A673 (cell line): ENCODE measurements around the gene DNAH3. TPM values are rescaled to one million over a fixed set of nuclear protein-coding genes. Genes with fewer than 3 reads are reported as not detected.
"Not testable (repeated sequence)": the region's sequence is repeated elsewhere in the genome, so short reads cannot be mapped to it uniquely, and the experiment has no call there.

ENCODE experiments used
- BruUV-seq: library from RNA; stranded (reverse); fragments of 400-500 nt; replicated peaks from 2 replicates; lab custom pipeline; 2021; lab: Mats Ljungman, UMichigan
- CTCF ChIA-PET: fragments of 300-600 bp; sonication (Branson Sonifier 250); formaldehyde crosslinking; loops from one replicate; lab custom pipeline; 2022; ENCODE audit warnings: antibody characterized with exemption; lab: Charles Lee
- POLR2A ChIA-PET: fragments of 300-600 bp; sonication (Branson Sonifier 250); formaldehyde crosslinking; loops from one replicate; lab custom pipeline; 2022; ENCODE audit warnings: antibody characterized with exemption; ENCODE audit not compliant: low non-redundant PET; lab: Charles Lee
- DNase-seq: peaks from one replicate; pipeline ENCODE4 v3.0.0-alpha.2; 2015; ENCODE audit warnings: low spot score
- H3K27ac ChIP-seq: fragments of 200-600 bp; sonication (generic); 2 replicates; pipeline ENCODE4 v1.5.1; 2016; ENCODE audit warnings: mixed run types, low read depth, mild to moderate bottlenecking, mixed read lengths, antibody characterized with exemption, low read length; ENCODE audit not compliant: poor library complexity, severe bottlenecking
- H3K27me3 ChIP-seq: fragments of 200-600 bp; sonication (generic); replicated peaks from 2 replicates; pipeline ENCODE4 v1.6.1; 2017; ENCODE audit warnings: mixed run types, low read depth, mild to moderate bottlenecking, mixed read lengths, antibody characterized with exemption, low read length; ENCODE audit not compliant: insufficient read depth, poor library complexity
- H3K36me3 ChIP-seq: fragments of 200-600 bp; sonication (generic); 2 replicates; pipeline ENCODE4 v1.6.1; 2016; ENCODE audit warnings: mixed run types, mild to moderate bottlenecking, mixed read lengths, antibody characterized with exemption, low read length; ENCODE audit not compliant: insufficient read depth, poor library complexity, severe bottlenecking
- H3K4me1 ChIP-seq: fragments of 200-600 bp; sonication (generic); 2 replicates; pipeline ENCODE4 v1.6.1; 2017; ENCODE audit warnings: mixed run types, mild to moderate bottlenecking, mixed read lengths, antibody characterized with exemption, low read length; ENCODE audit not compliant: insufficient read depth, poor library complexity, severe bottlenecking
- H3K4me3 ChIP-seq: fragments of 200-600 bp; sonication (generic); 2 replicates; pipeline ENCODE4 v1.5.1; 2016; ENCODE audit warnings: low read depth, mixed run types, mild to moderate bottlenecking, mixed read lengths, low read length; ENCODE audit not compliant: poor library complexity, severe bottlenecking
- H3K9me3 ChIP-seq: fragments of 200-600 bp; sonication (generic); 2 replicates; pipeline ENCODE4 v1.6.1; 2016; ENCODE audit warnings: mixed run types, low read depth, mild to moderate bottlenecking, mixed read lengths, antibody characterized with exemption, low read length; ENCODE audit not compliant: poor library complexity, severe bottlenecking
- EZH2 ChIP-seq: fragments of 200-600 bp; sonication (generic); IDR thresholded peaks from 2 replicates; pipeline ENCODE4 v1.6.1; 2017; ENCODE audit warnings: borderline replicate concordance, low read depth, mild to moderate bottlenecking, mixed read lengths, antibody characterized with exemption, low read length; ENCODE audit not compliant: poor library complexity, severe bottlenecking
- intact Hi-C: fragments of 100-400 bp; cut with micrococcal nuclease; formaldehyde crosslinking; loops from one replicate; pipeline ENCODE4 v1.10.0; 2022; ENCODE audit not compliant: unreplicated experiment
- total RNA-seq: library from RNA; stranded (reverse); gene quantifications from 2 replicates; pipeline ENCODE4 v1.2.3, GENCODE V29; 2021
- TF ChIP-seq, protein P1 (sequence below): fragments of 300-800, 200-600 bp; sonication (generic); conservative IDR thresholded peaks from 2 replicates; pipeline ENCODE4 v1.5.1; 2017; ENCODE audit warnings: low read depth, mild to moderate bottlenecking, antibody characterized with exemption, low read length, moderate library complexity, mixed read lengths

Gene DNAH3
- total RNA-seq, 1 experiment from 2014 or later = not detected

GRCh38 chr16:20984019-20984418, 166.6 kb downstream of the DNAH3 start:
- Histone ChIP-seq H3K27me3 (no peaks in the 10 kb centered on the region), H3K4me1 (no peaks in the 10 kb centered on the region), H3K27ac (no peak overlapping the region), H3K9me3 (no peaks in the 10 kb centered on the region), H3K4me3 (no peak overlapping the region), H3K36me3 (no peaks in the 10 kb centered on the region)
- TF ChIP-seq, protein P1, sequence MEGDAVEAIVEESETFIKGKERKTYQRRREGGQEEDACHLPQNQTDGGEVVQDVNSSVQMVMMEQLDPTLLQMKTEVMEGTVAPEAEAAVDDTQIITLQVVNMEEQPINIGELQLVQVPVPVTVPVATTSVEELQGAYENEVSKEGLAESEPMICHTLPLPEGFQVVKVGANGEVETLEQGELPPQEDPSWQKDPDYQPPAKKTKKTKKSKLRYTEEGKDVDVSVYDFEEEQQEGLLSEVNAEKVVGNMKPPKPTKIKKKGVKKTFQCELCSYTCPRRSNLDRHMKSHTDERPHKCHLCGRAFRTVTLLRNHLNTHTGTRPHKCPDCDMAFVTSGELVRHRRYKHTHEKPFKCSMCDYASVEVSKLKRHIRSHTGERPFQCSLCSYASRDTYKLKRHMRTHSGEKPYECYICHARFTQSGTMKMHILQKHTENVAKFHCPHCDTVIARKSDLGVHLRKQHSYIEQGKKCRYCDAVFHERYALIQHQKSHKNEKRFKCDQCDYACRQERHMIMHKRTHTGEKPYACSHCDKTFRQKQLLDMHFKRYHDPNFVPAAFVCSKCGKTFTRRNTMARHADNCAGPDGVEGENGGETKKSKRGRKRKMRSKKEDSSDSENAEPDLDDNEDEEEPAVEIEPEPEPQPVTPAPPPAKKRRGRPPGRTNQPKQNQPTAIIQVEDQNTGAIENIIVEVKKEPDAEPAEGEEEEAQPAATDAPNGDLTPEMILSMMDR = no peak
- no peak for TF ChIP-seq EZH2
- DNase-seq = no peak
- intact Hi-C loops = no loop called here
- BruUV-seq = no TSS peak
- ChIA-PET CTCF (no interaction called here), POLR2A (no interaction called here)

DNA sequence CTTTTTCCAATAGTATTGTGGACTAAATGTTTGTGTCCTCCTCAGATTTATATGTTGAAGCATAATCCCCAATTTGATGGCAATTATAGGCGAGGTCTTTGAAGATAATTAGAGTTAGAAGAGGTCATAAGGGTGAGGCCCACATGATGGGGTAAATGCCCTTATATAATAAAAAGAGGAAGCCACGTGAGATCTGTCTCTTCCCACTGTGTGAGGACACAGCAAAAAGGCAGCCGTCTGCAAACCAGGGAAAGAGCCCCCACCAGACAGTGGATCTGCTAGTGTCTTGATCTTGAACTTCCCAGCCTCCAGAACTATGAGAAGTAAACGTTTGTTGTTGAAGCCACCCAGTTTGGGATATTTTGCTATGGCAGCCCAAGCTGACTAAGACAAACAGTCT, 174.1 kb downstream of the DNAH3 start:
- Histone ChIP-seq H3K27me3 (no peaks in the 10 kb centered on the region), H3K4me1 (no peaks in the 10 kb centered on the region), H3K36me3 (no peaks in the 10 kb centered on the region), H3K27ac (no peak overlapping the region), H3K4me3 (no peak overlapping the region), H3K9me3 (no peaks in the 10 kb centered on the region)
- POLR2A ChIA-PET = no interaction called here
- intact Hi-C loops = no loop called here
- CTCF ChIA-PET = no interaction called here
- TF ChIP-seq, protein P1 = no peak
- no peak for TF ChIP-seq EZH2
- BruUV-seq = no TSS peak
- DNase-seq = no peak

DNA sequence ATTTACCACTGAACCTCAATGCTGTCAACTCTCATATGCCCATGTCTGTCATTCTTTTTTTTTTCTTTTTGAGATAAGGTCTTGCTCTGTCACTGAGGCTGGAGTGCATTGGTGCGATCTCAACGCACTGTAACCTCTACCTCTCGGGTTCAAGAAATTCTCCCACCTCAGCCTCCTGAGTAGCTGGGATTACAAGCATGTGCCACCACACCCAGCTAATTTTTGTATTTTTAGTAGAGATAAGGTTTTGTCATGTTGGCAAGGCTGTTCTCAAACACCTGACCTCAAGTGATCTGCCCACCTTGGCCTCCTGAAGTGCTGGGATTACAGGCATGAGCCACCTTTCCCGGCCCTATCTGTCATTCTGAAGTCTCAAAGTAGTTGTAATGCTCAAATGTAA, 177.4 kb downstream of the DNAH3 start:
- POLR2A ChIA-PET, BruUV-seq: not testable (repeated sequence)

GRCh38 chr16:20971401-20971800, 179.2 kb downstream of the DNAH3 start:
- ChIA-PET POLR2A (no interaction called here), CTCF (no interaction called here)
- no TSS peak for BruUV-seq
- Histone ChIP-seq H3K36me3 (no peaks in the 10 kb centered on the region), H3K4me3 (no peak overlapping the region), H3K9me3 (no peaks in the 10 kb centered on the region), H3K27me3 (no peaks in the 10 kb centered on the region), H3K27ac (no peak overlapping the region), H3K4me1 (no peaks in the 10 kb centered on the region)
- TF ChIP-seq, protein P1 = no peak
- no peak for TF ChIP-seq EZH2
- intact Hi-C loops = no loop called here
- no peak for DNase-seq

More for the DNA sequence above, 177.4 kb downstream of the DNAH3 start:
- H3K9me3 ChIP-seq, H3K4me3 ChIP-seq, H3K27me3 ChIP-seq, H3K36me3 ChIP-seq, CTCF ChIA-PET, H3K4me1 ChIP-seq, intact Hi-C loops, DNase-seq, H3K27ac ChIP-seq: not testable (repeated sequence)
